ENCODE data around the gene EDAR.

Gene EDAR

GRCh38 chr2:108965540-108966289 is 23.3 kb downstream of the EDAR start:
- TF ChIP-seq EZH2 (IDR thresholded peaks at IDR 0.05; ENCODE audit: borderline replicate concordance, low read length) (no peak), CTCF (IDR thresholded peaks at IDR 0.05; ENCODE audit: low read length) (no peak)
- Histone ChIP-seq H3K4me3 (ENCODE audit: low read depth, low read length, poor library complexity, severe bottlenecking) (no peak overlapping the region), H3K4me1 (ENCODE audit: insufficient read depth, low read length, severe bottlenecking) (no peaks in the 10 kb centered on the region), H3K9ac (ENCODE audit: low read length) (no peak overlapping the region), H3K36me3 (ENCODE audit: insufficient read depth, low read length) (no peaks in the 10 kb centered on the region), H3K79me2 (ENCODE audit: insufficient read depth, low read length) (no peaks in the 10 kb centered on the region), H3K27me3 (ENCODE audit: insufficient read depth, low read length) (no peaks in the 10 kb centered on the region), H3K9me3 (ENCODE audit: low read length) (no peaks in the 10 kb centered on the region), H3F3A (ENCODE audit: insufficient read depth, low read length) (no peaks in the 10 kb centered on the region), H3K27ac (ENCODE audit: low read depth, low read length, poor library complexity, severe bottlenecking) (no peak overlapping the region), H4K20me1 (ENCODE audit: insufficient read depth, low read length) (no peaks in the 10 kb centered on the region), H3K9me2 (ENCODE audit: low read depth, low read length) (no peaks in the 10 kb centered on the region), H3K4me2 (ENCODE audit: low read length) (no peak overlapping the region), H2AFZ (ENCODE audit: low read length) (no peak overlapping the region)

DNA sequence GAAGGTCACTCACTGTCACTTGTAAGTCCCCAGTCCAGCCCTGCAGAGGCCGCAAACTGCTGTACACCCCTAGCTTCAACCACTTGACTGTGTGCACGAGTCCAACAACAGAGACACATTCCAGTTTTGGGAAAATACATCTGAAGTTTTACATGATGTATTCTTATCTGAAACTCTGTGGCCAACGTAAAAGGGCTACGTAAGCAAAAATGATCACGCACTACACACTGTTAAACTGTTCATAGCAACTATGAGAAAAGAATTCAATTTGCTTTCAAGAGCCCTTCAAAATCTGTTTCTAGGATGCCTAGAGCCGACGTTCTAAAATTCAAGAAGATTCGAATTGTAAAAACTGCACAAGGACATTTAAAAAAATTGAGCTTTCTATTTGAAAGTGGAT is 26.0 kb downstream of the EDAR start:
- H4K20me1 ChIP-seq (ENCODE audit: insufficient read depth, low read length), result no peaks in the 10 kb centered on the region
- no peaks in the 10 kb centered on the region for H3F3A ChIP-seq (ENCODE audit: insufficient read depth, low read length)
- H3K4me2 ChIP-seq (ENCODE audit: low read length), result no peak overlapping the region
- H2AFZ ChIP-seq (ENCODE audit: low read length), result no peak overlapping the region
- no peak overlapping the region for H3K27ac ChIP-seq (ENCODE audit: low read depth, low read length, poor library complexity, severe bottlenecking)
- no peaks in the 10 kb centered on the region for H3K9me2 ChIP-seq (ENCODE audit: low read depth, low read length)
- no peak for TF ChIP-seq CTCF (IDR thresholded peaks at IDR 0.05; ENCODE audit: low read length)
- TF ChIP-seq EZH2 (IDR thresholded peaks at IDR 0.05; ENCODE audit: borderline replicate concordance, low read length), result no peak
- no peak overlapping the region for H3K4me3 ChIP-seq (ENCODE audit: low read depth, low read length, poor library complexity, severe bottlenecking)
- H3K36me3 ChIP-seq (ENCODE audit: insufficient read depth, low read length), result no peaks in the 10 kb centered on the region
- no peaks in the 10 kb centered on the region for H3K4me1 ChIP-seq (ENCODE audit: insufficient read depth, low read length, severe bottlenecking)
- no peak overlapping the region for H3K9ac ChIP-seq (ENCODE audit: low read length)
- H3K9me3 ChIP-seq (ENCODE audit: low read length), result no peaks in the 10 kb centered on the region
- no peaks in the 10 kb centered on the region for H3K79me2 ChIP-seq (ENCODE audit: insufficient read depth, low read length)
- peaks cover 6% of the 10 kb centered on the region; the same call in 1 of the 2 replicates for H3K27me3 ChIP-seq (ENCODE audit: insufficient read depth, low read length)

DNA sequence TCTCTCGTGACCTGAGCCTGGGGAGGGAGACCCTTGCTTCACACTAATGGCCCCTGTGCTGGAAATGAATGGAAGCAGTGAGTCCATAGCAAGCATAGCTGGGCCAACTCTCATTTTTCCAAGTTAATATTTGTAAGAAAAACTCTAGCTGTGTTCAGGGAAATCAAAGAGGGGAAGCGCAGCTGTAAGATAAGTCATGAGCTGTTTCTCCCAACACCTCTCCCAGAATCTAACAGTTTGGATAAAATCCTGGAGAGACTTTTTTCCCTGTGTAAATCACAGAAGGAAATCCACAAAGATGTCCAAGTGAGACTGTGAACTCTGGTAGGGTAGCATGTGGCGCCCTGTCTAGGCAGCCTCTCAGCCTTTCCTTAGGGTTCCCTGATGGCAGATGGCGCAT is 27.2 kb downstream of the EDAR start:
- Histone ChIP-seq H3F3A (ENCODE audit: insufficient read depth, low read length) (no peaks in the 10 kb centered on the region), H3K36me3 (ENCODE audit: insufficient read depth, low read length) (no peaks in the 10 kb centered on the region), H3K79me2 (ENCODE audit: insufficient read depth, low read length) (no peaks in the 10 kb centered on the region), H3K27me3 (ENCODE audit: insufficient read depth, low read length) (peaks cover 6% of the 10 kb centered on the region; the same call in 1 of the 2 replicates), H3K4me1 (ENCODE audit: insufficient read depth, low read length, severe bottlenecking) (no peaks in the 10 kb centered on the region), H2AFZ (ENCODE audit: low read length) (no peak overlapping the region), H3K4me2 (ENCODE audit: low read length) (no peak overlapping the region), H3K4me3 (ENCODE audit: low read depth, low read length, poor library complexity, severe bottlenecking) (no peak overlapping the region), H3K9ac (ENCODE audit: low read length) (no peak overlapping the region), H3K9me2 (ENCODE audit: low read depth, low read length) (no peaks in the 10 kb centered on the region), H3K27ac (ENCODE audit: low read depth, low read length, poor library complexity, severe bottlenecking) (no peak overlapping the region), H4K20me1 (ENCODE audit: insufficient read depth, low read length) (no peaks in the 10 kb centered on the region), H3K9me3 (ENCODE audit: low read length) (no peaks in the 10 kb centered on the region)
- TF ChIP-seq EZH2 (IDR thresholded peaks at IDR 0.05; ENCODE audit: borderline replicate concordance, low read length) (no peak), CTCF (IDR thresholded peaks at IDR 0.05; ENCODE audit: low read length) (no peak)
